NCI-H510A treated with DMSO at 0.1 percent for 48 hours (cell line): Measurements from ENCODE around the gene KCNIP1.

Experiments used
- DNase-seq: peaks from one replicate; lab custom pipeline; 2025; lab: John Stamatoyannopoulos, UW

Gene KCNIP1

GRCh38 chr5:170508660-170509347, 5.0 kb downstream of the KCNIP1 start:
- no peak for DNase-seq

GRCh38 chr5:170509348-170509660, 5.5 kb downstream of the KCNIP1 start:
- DNase-seq: no peak

- DNase-seq: no peak
Observed at GRCh38 chr5:170510126-170510525, 6.3 kb downstream of the KCNIP1 start.

- no peak for DNase-seq
Observed at GRCh38 chr5:170510559-170510958, 6.7 kb downstream of the KCNIP1 start.

- no peak for DNase-seq
Observed at GRCh38 chr5:170511551-170512258, 7.9 kb downstream of the KCNIP1 start.

- peak; percentile 24 for DNase-seq
Observed at GRCh38 chr5:170513856-170514525, 10.2 kb downstream of the KCNIP1 start.

- no peak for DNase-seq
Observed at GRCh38 chr5:170517411-170517810, 13.6 kb downstream of the KCNIP1 start.

- DNase-seq: no peak
Observed at GRCh38 chr5:170518277-170518676, 14.5 kb downstream of the KCNIP1 start.

- DNase-seq: no peak
Observed at GRCh38 chr5:170519549-170519948, 15.7 kb downstream of the KCNIP1 start.

- no peak for DNase-seq
Observed at GRCh38 chr5:170520372-170520771, 16.6 kb downstream of the KCNIP1 start.

GRCh38 chr5:170522211-170523141, 18.7 kb downstream of the KCNIP1 start:
- no peak for DNase-seq

- DNase-seq: no peak
Observed at GRCh38 chr5:170523142-170523551, 19.3 kb downstream of the KCNIP1 start.

- DNase-seq: no peak
Observed at GRCh38 chr5:170523830-170524229, 20.0 kb downstream of the KCNIP1 start.

- DNase-seq: no peak
Observed at GRCh38 chr5:170524576-170524975, 20.8 kb downstream of the KCNIP1 start.

GRCh38 chr5:170525470-170526211, 21.8 kb downstream of the KCNIP1 start:
- no peak for DNase-seq

- DNase-seq: no peak
Observed at GRCh38 chr5:170527991-170528390, 24.2 kb downstream of the KCNIP1 start.

- no peak for DNase-seq
Observed at GRCh38 chr5:170528976-170529375, 25.2 kb downstream of the KCNIP1 start.

- no peak for DNase-seq
Observed at GRCh38 chr5:170532935-170533334, 29.1 kb downstream of the KCNIP1 start.

GRCh38 chr5:170533383-170533782, 29.6 kb downstream of the KCNIP1 start:
- no peak for DNase-seq

GRCh38 chr5:170534177-170534576, 30.4 kb downstream of the KCNIP1 start:
- peak; percentile 14 for DNase-seq

GRCh38 chr5:170534941-170535340, 31.1 kb downstream of the KCNIP1 start:
- DNase-seq: no peak
